HG03521 (cell line): ENCODE results near the gene FBXO2.
"Not testable (repeated sequence)": the region's sequence is repeated elsewhere in the genome, so short reads cannot be mapped to it uniquely, and the experiment has no call there.

Source experiments
- ATAC-seq: cut with Tn5 transposase; IDR thresholded peaks from one replicate; pipeline ENCODE4 v1.9.1; 2021; ENCODE audit warnings: mild to moderate bottlenecking, moderate library complexity; ENCODE audit not compliant: unreplicated experiment

The FBXO2 gene

GRCh38 chr1:11653101-11653860, 948 bp downstream of the FBXO2 start:
- ATAC-seq, result no peak

- ATAC-seq, result no peak
These were observed 1.9 kb downstream of the FBXO2 start for GRCh38 chr1:11652203-11652780.

DNA sequence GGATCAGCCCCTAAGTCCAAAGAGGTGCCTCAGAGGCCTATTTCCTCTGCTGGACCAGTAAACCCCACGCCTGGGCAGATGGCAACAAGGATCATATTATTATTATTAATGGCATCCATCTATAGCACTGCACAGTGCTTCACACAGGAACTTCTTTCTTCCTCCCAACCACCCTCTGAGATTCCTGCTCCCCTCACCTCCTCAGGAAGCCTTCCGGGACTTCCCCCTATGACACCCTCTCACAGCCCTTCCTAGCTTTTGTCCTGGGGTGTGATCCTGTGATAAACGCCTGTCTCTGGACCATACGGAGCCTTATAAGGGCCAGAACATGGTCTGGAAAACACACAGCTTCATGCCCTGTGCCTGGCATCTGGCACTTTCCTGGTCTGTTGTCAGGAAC, 3.2 kb downstream of the FBXO2 start:
- ATAC-seq, result no peak

GRCh38 chr1:11650331-11650991, 3.8 kb downstream of the FBXO2 start:
- ATAC-seq, result no peak

DNA sequence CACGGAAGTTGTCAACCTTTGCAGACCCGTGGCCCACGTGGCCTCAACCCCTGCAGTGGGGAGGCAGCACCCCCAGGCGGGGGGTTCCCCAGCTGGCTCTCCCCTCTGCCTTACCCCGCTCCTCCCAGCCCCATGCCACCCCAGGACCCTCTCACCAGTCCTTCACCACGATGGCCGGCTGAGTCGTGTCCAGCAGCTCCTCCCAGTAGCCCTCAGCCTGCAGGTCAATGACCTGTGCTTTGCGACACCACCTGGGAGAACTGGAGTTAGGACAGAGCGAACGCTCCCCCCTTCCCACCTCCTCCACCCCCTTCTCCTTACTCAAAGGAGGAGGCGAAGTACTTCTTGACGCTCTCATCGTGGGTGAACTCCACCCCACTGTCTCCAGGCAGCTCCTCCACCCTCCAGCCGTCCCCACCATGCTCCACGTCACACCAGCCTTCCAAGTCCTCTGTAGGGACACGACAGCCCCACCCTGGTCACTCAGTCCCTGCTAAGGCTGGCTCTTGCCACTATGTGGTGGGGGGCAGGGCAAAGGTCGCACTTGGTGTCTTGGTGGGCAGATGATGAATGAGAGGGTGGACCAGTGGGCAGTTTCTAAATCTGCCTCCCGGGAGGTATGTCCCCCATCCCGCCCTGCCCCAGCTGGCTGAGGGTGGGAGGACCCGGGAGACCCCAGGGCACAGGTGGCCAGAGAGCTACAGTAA, 4.5 kb downstream of the FBXO2 start:
- no peak for ATAC-seq

GRCh38 chr1:11649237-11649623, 5.0 kb downstream of the FBXO2 start:
- no peak for ATAC-seq

GRCh38 chr1:11648732-11649158, 5.5 kb downstream of the FBXO2 start:
- no peak for ATAC-seq

- no peak for ATAC-seq
These were observed 6.2 kb downstream of the FBXO2 start for GRCh38 chr1:11648039-11648438.

DNA sequence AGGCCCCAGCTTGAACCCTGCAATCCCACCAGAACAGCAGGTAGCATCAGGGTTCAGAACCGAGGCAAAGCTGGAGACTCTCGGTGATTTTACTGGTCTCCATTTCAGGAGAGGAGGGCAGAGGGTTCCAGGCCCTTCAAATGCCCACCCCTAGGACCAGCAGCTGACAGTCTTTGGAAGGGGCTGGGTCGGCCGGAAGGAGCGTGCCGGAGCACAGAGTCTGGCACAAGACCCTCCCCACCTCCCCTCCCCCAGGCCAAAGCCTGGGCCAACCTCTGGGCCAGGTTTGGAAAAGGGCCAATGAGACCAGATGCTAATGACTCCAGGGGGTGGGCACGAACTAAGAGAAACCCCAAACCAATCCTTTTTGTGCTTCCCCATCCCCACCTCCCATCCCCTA, 6.9 kb downstream of the FBXO2 start:
- no peak for ATAC-seq

GRCh38 chr1:11646317-11646716, 7.9 kb downstream of the FBXO2 start:
- ATAC-seq, result no peak

DNA sequence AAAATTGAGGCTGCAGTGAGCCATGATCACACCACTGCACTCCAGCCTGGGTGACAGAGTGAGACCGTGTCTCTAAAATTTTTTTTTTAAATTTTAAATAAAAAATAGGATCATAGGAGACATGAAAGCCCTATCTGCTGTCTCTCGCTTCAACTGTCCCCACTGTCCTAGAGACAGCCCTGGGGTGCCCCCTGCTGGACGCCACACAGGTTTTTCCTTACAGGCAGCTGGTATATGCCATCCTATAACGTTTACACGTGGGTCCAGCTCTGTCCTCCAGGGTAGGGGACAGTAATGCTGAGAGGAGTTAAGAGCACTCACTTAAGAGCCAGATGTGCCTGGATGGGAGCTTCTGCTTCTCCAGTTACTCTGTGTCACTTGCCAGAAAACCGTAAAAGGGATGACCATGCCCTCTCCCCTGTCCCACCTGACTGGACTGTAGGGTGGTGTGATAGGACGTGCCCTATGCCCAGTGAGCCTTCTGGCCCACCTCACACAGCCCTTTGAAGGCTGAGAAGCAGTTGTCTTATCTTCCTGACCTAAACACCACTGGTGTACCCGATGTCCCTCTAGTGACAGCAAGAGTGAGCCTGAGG, 8.5 kb downstream of the FBXO2 start:
- no peak for ATAC-seq

- ATAC-seq, result no peak
These were observed 9.0 kb downstream of the FBXO2 start for GRCh38 chr1:11645270-11645669.

- no peak for ATAC-seq
These were observed 10.4 kb downstream of the FBXO2 start for GRCh38 chr1:11643782-11644181.

- not testable (repeated sequence) for ATAC-seq
These were observed 11.7 kb downstream of the FBXO2 start for GRCh38 chr1:11642418-11643017.

DNA sequence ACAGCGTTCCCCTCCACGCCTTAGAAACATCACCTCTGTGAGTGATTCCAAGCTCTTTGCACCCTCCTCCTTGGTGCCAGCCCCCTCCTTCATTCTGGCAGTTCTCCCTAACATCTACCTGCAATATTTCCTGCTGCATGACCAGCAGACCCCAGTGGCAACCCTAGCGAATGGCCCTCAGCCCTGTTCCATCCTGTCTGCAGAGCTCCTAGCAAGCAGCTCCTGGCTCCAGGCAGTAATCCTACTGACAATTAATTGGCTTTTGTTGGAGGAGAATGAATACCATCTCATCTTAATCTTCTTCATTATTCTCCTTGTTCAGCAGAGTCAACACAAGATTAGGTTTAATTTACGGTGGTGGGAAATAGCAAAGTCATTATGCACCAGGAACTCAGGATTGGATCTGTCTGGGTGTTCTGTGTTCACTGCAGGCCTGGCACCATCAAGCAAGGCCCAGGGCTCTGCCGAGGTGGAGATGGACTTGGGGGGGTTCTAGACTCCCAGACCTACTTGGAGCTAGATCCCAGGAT, 12.4 kb downstream of the FBXO2 start:
- ATAC-seq, result no peak

- no peak for ATAC-seq
These were observed 13.3 kb downstream of the FBXO2 start for GRCh38 chr1:11640944-11641343.

DNA sequence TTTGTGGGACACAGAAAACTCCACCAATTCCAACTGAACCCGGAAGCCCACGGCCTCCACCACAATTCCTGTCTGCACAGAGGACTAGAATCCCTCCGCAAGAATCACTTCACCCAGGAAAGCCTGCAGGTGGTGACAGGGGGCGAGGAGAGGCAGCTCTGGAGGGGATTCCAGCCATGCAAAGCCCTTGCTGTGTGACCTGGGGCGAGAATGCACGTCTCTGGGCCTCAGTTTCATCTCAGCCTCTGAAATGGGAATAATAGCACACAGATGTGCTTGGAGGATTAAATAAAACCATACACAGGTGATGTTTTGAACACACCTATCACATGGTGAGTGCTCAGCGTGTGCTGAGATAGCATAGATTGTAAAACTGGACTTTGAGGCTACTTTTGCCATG, 14.1 kb downstream of the FBXO2 start:
- ATAC-seq, result no peak

DNA sequence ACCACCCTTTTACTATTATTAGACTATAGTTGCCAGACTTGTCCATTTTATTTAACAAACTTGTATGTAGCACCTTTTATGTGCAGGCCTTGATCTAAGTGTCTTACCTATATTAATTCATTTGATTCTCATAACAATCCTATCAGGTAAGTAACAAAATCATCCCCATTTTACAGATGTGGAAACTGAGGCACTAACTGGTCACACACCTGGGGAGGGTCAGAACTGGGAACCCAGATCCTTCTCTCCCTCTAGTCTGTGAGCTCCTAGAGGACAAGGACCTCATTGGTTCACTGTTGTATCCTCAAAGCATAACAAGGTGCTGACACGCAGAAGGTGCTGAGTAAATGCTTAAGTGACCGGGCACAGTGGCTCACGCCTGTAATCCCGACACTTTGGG, 14.9 kb downstream of the FBXO2 start:
- no peak for ATAC-seq

DNA sequence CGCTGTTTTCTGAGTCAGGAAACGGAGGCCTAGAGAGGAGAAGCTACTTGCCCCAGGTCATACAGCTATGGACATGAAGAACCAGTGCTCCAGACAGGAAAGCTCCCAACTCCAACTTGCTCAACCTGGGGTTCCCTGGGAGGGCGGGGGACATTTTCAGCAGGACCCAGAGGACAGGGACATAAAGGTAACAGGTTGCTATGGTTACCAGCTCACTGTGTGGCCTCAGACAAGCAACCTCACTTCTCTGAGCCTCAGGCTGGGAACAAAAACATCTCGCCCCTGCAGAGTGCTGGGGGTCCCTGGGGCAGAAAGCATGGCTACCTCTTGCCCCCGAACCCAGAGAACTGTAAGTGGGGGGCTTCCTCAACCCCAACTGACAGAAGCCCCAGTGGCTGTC, 16.1 kb downstream of the FBXO2 start:
- ATAC-seq, result no peak

DNA sequence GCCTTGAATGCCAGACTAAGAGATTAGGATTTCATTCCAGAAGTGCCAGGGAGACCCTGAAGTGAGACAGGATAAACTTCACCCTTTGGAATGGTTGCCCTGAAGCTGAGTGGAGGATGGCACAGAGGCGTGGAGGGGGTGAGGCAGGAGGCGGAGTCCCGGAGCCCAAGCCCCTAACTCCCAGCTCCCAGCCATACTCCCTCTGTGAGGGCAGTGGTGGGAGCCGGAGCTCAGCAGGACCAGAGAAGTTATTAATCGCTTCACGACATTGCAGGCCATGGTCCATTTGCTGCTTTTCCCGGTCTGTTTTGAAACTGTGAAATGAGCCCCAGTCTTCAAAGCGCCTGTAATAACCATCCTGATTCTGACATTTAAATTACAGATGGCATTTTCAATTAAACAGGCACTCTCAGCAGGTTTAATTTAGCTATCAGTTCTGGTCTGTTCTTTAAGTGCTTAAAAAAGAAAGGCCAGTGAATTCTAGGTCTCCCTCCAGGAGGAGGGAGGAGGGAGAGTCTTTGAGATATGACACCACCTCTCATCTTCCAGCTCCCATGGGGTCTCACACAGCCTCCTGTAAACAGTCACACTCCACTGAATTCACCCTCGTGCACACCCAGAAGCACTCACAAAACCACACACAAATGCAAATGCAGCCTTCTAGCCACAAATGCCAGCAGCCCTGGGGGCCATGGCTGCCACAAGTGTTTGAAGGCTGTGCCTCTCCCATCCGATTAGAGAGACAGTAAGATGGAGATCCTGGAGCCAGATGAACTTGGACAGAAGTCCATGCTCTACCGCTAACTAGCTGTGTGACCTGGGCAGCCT, 19.6 kb downstream of the FBXO2 start:
- no peak for ATAC-seq
